K562 (cell line): ENCODE data around the gene CHTOP. TPM values are rescaled to one million over a fixed set of nuclear protein-coding genes. Genes with fewer than 3 reads are reported as not detected.
A peak's percentile ranks its signal among the peaks of the same experiment; 100 is the strongest.

Experiments used
- ATAC-seq: fragments of 200-7000 bp; cut with Tn5 transposase; 3 replicates; pipeline ENCODE4 v1.9.1; 2020; ENCODE audit warnings: moderate library complexity
- BruUV-seq: library from RNA; stranded (reverse); fragments of 400-500 nt; replicated peaks from 2 replicates; lab custom pipeline; 2021; lab: Mats Ljungman, UMichigan
- CTCF ChIA-PET: fragments of 300-600 bp; formaldehyde crosslinking; extraction: SDS; loops from one replicate; lab custom pipeline; 2021; ENCODE audit warnings: low intra/inter-chr PET ratio; lab: Yijun Ruan, JAX
- POLR2A ChIA-PET: fragments of 300-600, 350-650 bp; sonication (Branson Sonifier 250); formaldehyde crosslinking; extraction: SDS; loops from one replicate; lab custom pipeline; 2021; ENCODE audit warnings: antibody characterized with exemption, inconsistent platforms; lab: Yijun Ruan, JAX
- DNase-seq, 4 experiments: peaks; one replicate each; pipeline versions ENCODE4 v3.0.0 to v3.0.0-alpha.2; 2011 to 2018; ENCODE audit warnings: low spot score in 3 of 4, mixed read lengths in 3 of 4; ENCODE audit errors: extremely low read depth in 1 of 4
- FAIRE-seq: peaks from 2 replicates; lab custom pipeline; 2011; peaks lifted over from hg19 to GRCh38; lab: Jason Lieb, UNC
- H2AFZ ChIP-seq: 2 replicates; pipeline ENCODE4 v1.6.0; 2011; ENCODE audit warnings: low read depth, low read length, control low read depth, inconsistent platforms
- H3K27ac ChIP-seq: fragments of 200-600 bp; 3 replicates; pipeline ENCODE4 v1.8.0; 2011; ENCODE audit warnings: low read depth, mild to moderate bottlenecking, control low read depth, inconsistent platforms, low read length, moderate library complexity, mixed read lengths; ENCODE audit errors: extremely low read depth
- H3K27me3 ChIP-seq, 2 experiments: fragments of 300-600 bp in 1 of 2; 2 replicates in 1 of 2; 3 replicates in 1 of 2; pipeline versions ENCODE4 v1.6.0 to v1.8.0; 2011; ENCODE audit warnings: inconsistent platforms in 2 of 2, low read length in 2 of 2, mild to moderate bottlenecking in 1 of 2, mixed read lengths in 1 of 2, moderate library complexity in 1 of 2; ENCODE audit not compliant: control insufficient read depth in 2 of 2, insufficient read depth in 2 of 2
- H3K36me3 ChIP-seq: fragments of 300-600 bp; 3 replicates; pipeline ENCODE4 v1.8.0; 2011; ENCODE audit warnings: mild to moderate bottlenecking, low read length, inconsistent platforms; ENCODE audit not compliant: control insufficient read depth, insufficient read depth
- H3K4me1 ChIP-seq, 2 experiments: fragments of 200-600 bp in 1 of 2; replicated peaks in 1 of 2; 2 replicates in 1 of 2; 3 replicates in 1 of 2; pipeline versions ENCODE4 v1.5.1 to v1.8.0; 2011; ENCODE audit warnings: inconsistent platforms in 2 of 2, low read length in 2 of 2, mild to moderate bottlenecking in 1 of 2, mixed read lengths in 1 of 2, moderate library complexity in 1 of 2; ENCODE audit not compliant: control insufficient read depth in 2 of 2, insufficient read depth in 2 of 2
- H3K4me2 ChIP-seq: 2 replicates; pipeline ENCODE4 v1.6.1; 2011; ENCODE audit warnings: low read length, control low read depth, inconsistent platforms, mixed read lengths; ENCODE audit not compliant: insufficient read depth
- H3K4me3 ChIP-seq: fragments of 200-600 bp; sonication (generic), shearing (Covaris generic); 2 replicates; pipeline ENCODE4 v1.5.1; 2016; ENCODE audit warnings: control low read depth, inconsistent platforms
- H3K79me2 ChIP-seq: fragments of 200-600 bp; 3 replicates; pipeline ENCODE4 v1.8.0; 2011; ENCODE audit warnings: low read length, inconsistent platforms; ENCODE audit not compliant: control insufficient read depth, insufficient read depth
- H3K9ac ChIP-seq, 2 experiments: 2 replicates each; pipeline versions ENCODE4 v1.6.0 to v1.6.1; 2011; ENCODE audit warnings: low read depth in 2 of 2, low read length in 2 of 2, control low read depth in 1 of 2, inconsistent platforms in 1 of 2, mild to moderate bottlenecking in 1 of 2, mixed read lengths in 1 of 2; ENCODE audit not compliant: insufficient read depth in 1 of 2
- H3K9me1 ChIP-seq: one replicate; pipeline ENCODE4 v1.6.0; 2011; ENCODE audit warnings: inconsistent platforms, mild to moderate bottlenecking, low read length, moderate library complexity; ENCODE audit not compliant: control insufficient read depth, insufficient read depth
- H3K9me3 ChIP-seq: replicated peaks from 2 replicates; pipeline ENCODE4 v1.5.1; 2011; ENCODE audit warnings: low read depth, low read length, inconsistent platforms; ENCODE audit not compliant: control insufficient read depth, insufficient read depth
- H4K20me1 ChIP-seq: replicated peaks from 2 replicates; pipeline ENCODE4 v1.6.1; 2011; ENCODE audit warnings: low read length, inconsistent platforms, mixed read lengths; ENCODE audit not compliant: control insufficient read depth, insufficient read depth
- BCOR ChIP-seq: fragments of 450-650 bp; IDR thresholded peaks from 2 replicates; pipeline ENCODE4 v1.6.1; 2016
- CC2D1A ChIP-seq: fragments of 450-650 bp; IDR thresholded peaks from 2 replicates; pipeline ENCODE4 v1.6.1; 2017; ENCODE audit warnings: mild to moderate bottlenecking
- CXXC5 ChIP-seq: fragments of 250-450 bp; sonication (Bioruptor Pico); IDR thresholded peaks from 2 replicates; pipeline ENCODE4 v1.8.0; 2022; ENCODE audit warnings: inconsistent platforms, mild to moderate bottlenecking, moderate library complexity
- FIP1L1 ChIP-seq: fragments of 200-400 bp; formaldehyde crosslinking; IDR thresholded peaks from 2 replicates; pipeline ENCODE4 v1.6.1; 2018; ENCODE audit warnings: mild to moderate bottlenecking, low read depth, low read length; ENCODE audit not compliant: poor library complexity, severe bottlenecking
- FOXA1 ChIP-seq: fragments of 450-650 bp; IDR thresholded peaks from 2 replicates; pipeline ENCODE4 v1.6.1; 2016; ENCODE audit warnings: mild to moderate bottlenecking, borderline replicate concordance
- FOXM1 ChIP-seq, 2 experiments: fragments of 450-650 bp in 1 of 2; sonication (generic) in 1 of 2; formaldehyde crosslinking in 1 of 2; IDR thresholded peaks; 2 replicates each; pipeline versions ENCODE4 v1.6.1 to v1.9.0; 2017 to 2022; ENCODE audit warnings: low read depth in 2 of 2, mild to moderate bottlenecking in 2 of 2, missing genetic modification reagents in 1 of 2, moderate library complexity in 1 of 2
- KAT2B ChIP-seq: IDR thresholded peaks from one replicate; pipeline ENCODE4 v1.6.1; 2012; ENCODE audit warnings: low read depth, mild to moderate bottlenecking, control low read depth, inconsistent platforms, low read length, moderate library complexity
- MTA3 ChIP-seq: fragments of 450-650 bp; formaldehyde crosslinking; IDR thresholded peaks from 2 replicates; pipeline ENCODE4 v1.6.1; 2017; ENCODE audit warnings: mild to moderate bottlenecking, borderline replicate concordance
- POLR2AphosphoS5 ChIP-seq: IDR thresholded peaks from 2 replicates; pipeline ENCODE4 v1.6.1; 2011; ENCODE audit warnings: mild to moderate bottlenecking, low read depth, low read length, moderate library complexity; ENCODE audit not compliant: control insufficient read depth, insufficient read depth
- PPARD ChIP-seq: fragments of 250-450 bp; sonication (Bioruptor Pico); IDR thresholded peaks from 2 replicates; pipeline ENCODE4 v1.8.0; 2022; ENCODE audit warnings: inconsistent platforms, mild to moderate bottlenecking, moderate library complexity
- SMAD3 ChIP-seq: fragments of 450-650 bp; formaldehyde crosslinking; conservative IDR thresholded peaks from 2 replicates; pipeline ENCODE4 v1.4.0; 2020; ENCODE audit warnings: mild to moderate bottlenecking
- SRF ChIP-seq, 2 experiments: fragments of 250-450, 450-650 bp in 1 of 2; sonication (Bioruptor Pico) in 1 of 2; sonication (generic) in 1 of 2; formaldehyde crosslinking; IDR thresholded peaks; 2 replicates each; pipeline versions ENCODE4 v1.5.0 to v1.5.1; 2020 to 2022; ENCODE audit warnings: mild to moderate bottlenecking in 1 of 2, missing genetic modification reagents in 1 of 2
- SRSF3 ChIP-seq: fragments of 200-400 bp; formaldehyde crosslinking; IDR thresholded peaks from 2 replicates; pipeline ENCODE4 v1.6.1; 2016; ENCODE audit warnings: mild to moderate bottlenecking, low read length, moderate library complexity; ENCODE audit not compliant: insufficient read depth
- YY1 ChIP-seq, 3 experiments: IDR thresholded peaks; 2 replicates each; pipeline ENCODE4 v1.6.1; 2011; ENCODE audit warnings: low read length in 2 of 3, mild to moderate bottlenecking in 2 of 3, moderate library complexity in 2 of 3, borderline replicate concordance in 1 of 3, control low read depth in 1 of 3, low read depth in 1 of 3; ENCODE audit not compliant: insufficient read depth in 3 of 3, insufficient replicate concordance in 2 of 3, control insufficient read depth in 1 of 3, insufficient read length in 1 of 3; ENCODE audit errors: extremely low read depth in 1 of 3
- ZKSCAN3 ChIP-seq: fragments of 250-450 bp; sonication (Bioruptor Pico); IDR thresholded peaks from 2 replicates; pipeline ENCODE4 v1.4.0; 2020
- ZNF134 ChIP-seq: fragments of 250-450 bp; sonication (Bioruptor Pico); conservative IDR thresholded peaks from 2 replicates; pipeline ENCODE4 v1.4.0; 2020
- ZNF324 ChIP-seq: fragments of 250-450 bp; sonication (Bioruptor Pico); IDR thresholded peaks from 2 replicates; pipeline ENCODE4 v1.4.0; 2020; ENCODE audit warnings: mild to moderate bottlenecking
- ZNF583 ChIP-seq: fragments of 250-450 bp; sonication (Bioruptor Pico); IDR thresholded peaks from 2 replicates; pipeline ENCODE4 v1.4.0; 2020
- WGBS: fragments of 100-300 bp; shearing (Covaris generic); methylation state at CpG from one replicate; pipeline ENCODE4 v1.1.6; 2016; ENCODE audit warnings: low coverage, mixed read lengths; ENCODE audit not compliant: insufficient coverage; ENCODE audit errors: missing lambda C conversion rate; 5-methylcytosine and 5-hydroxymethylcytosine counted together
- in situ Hi-C: fragments of 300-500 bp; cut with MboI; formaldehyde crosslinking; loops from 4 replicates; pipeline ENCODE4 v1.15.0; 2018; ENCODE audit warnings: inconsistent platforms, mixed read lengths
- intact Hi-C: fragments of 100-400 bp; cut with micrococcal nuclease; formaldehyde crosslinking; loops from 2 replicates; pipeline ENCODE4 v1.14.2; 2022
- polyA plus RNA-seq, 8 experiments: library from polyadenylated mRNA; depleted of rRNA in 4 of 8; stranded (reverse) in 5 of 8; unstranded in 3 of 8; fragments of >200 nt; fragmentation: Nextera tagmentation in 2 of 8; fragmentation: Illumina TruSeq in 1 of 8; extraction: Ambion mirVana in 2 of 8; extraction: Trizol in 1 of 8; gene quantifications; 2 replicates each; pipeline versions ENCODE4 v1.2.1 to v1.2.3, GENCODE V29; 2011 to 2014; ENCODE audit warnings: inconsistent platforms in 1 of 8, missing spikeins in 1 of 8
- total RNA-seq, 7 experiments: library from RNA; depleted of rRNA in 6 of 7; stranded (reverse); fragments of >200 nt in 6 of 7; fragmentation: Illumina TruSeq in 2 of 7; extraction: Trizol in 2 of 7; gene quantifications; 2 replicates each; pipeline versions ENCODE4 v1.2.1 to v1.2.3, GENCODE V29; 2011 to 2021; ENCODE audit warnings: low replicate concordance in 1 of 7
- TF ChIP-seq, protein P1 (sequence below): sonication (generic); formaldehyde crosslinking; IDR thresholded peaks from 2 replicates; pipeline ENCODE4 v1.9.0; 2022; ENCODE audit warnings: mild to moderate bottlenecking, missing genetic modification reagents

The CHTOP gene
- total and polyA plus RNA-seq, 9 of the 15 experiments (the other 6 are each of a cell fraction or from before 2014, with no cell fraction given) = 10.2 to 91.8 (median 60.8) TPM

DNA sequence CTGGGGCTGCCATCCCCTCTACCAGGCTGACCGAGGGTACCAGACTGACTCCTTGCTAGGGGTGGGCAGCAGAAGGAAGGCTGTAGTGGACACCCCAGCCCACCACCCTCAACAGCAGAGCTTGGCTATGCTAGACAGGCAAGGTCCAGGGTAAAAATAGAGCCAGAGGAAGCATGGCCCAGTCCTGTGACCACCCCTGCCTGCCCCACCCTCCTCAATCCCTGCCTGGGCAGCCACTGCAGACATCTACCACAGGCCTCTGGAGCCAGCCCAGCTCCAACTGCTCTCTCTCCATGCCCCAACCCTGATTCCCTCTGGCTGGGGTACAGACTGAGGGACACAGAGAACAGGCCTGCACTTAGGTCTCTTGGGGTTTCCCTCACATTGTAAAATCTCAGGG is 3.9 kb upstream of the CHTOP start:
- no peak for ATAC-seq
- in situ Hi-C loops = no loop called here
- Histone ChIP-seq H3K27ac (no peak overlapping the region), H3K4me3 (no peak overlapping the region), H2AFZ (no peak overlapping the region), H3K4me2 (no peak overlapping the region), H3K9ac (peak overlapping the region in 1 of 2 experiments; percentile 72; a peak in 1 of 4 replicates), H3K27me3 (no peaks in the 10 kb centered on the region), H3K79me2 (peaks cover 18% of the 10 kb centered on the region), H3K36me3 (peaks cover 8% of the 10 kb centered on the region; the same call in 2 of the 3 replicates), H3K9me1 (no peaks in the 10 kb centered on the region), H4K20me1 (no peaks in the 10 kb centered on the region), H3K9me3 (no peaks in the 10 kb centered on the region), H3K4me1 (peaks cover 31 to 51% of the 10 kb centered on the region in 2 experiments)
- intact Hi-C loops = loop anchor here (5.0 kb wide), 1 partner anchor 98 kb away; no protein-coding TSS in a partner anchor
- no TSS peak for BruUV-seq
- TF ChIP-seq PPARD (CRISPR knock-in tag) (no peak), ZKSCAN3 (CRISPR knock-in tag) (no peak), KAT2B (no peak), CC2D1A (no peak), ZNF134 (CRISPR knock-in tag) (no peak), SMAD3 (no peak), BCOR (no peak), MTA3 (no peak), SRSF3 (no peak), FOXM1 (IDR thresholded peaks at IDR 0.05; ENCODE audit: low read depth) (no peak), FOXM1 (CRISPR knock-in tag; IDR thresholded peaks at IDR 0.05; ENCODE audit: low read depth) (no peak), YY1 (IDR thresholded peaks at IDR 0.05; ENCODE audit: borderline replicate concordance in 1 of 3, control insufficient read depth in 1 of 3, extremely low read depth in 1 of 3, insufficient read depth in 3 of 3, insufficient read length in 1 of 3, insufficient replicate concordance in 2 of 3, low read depth in 1 of 3, low read length in 2 of 3) (no peak), ZNF583 (no peak), FIP1L1 (no peak), ZNF324 (CRISPR knock-in tag) (no peak), CXXC5 (CRISPR knock-in tag) (no peak), FOXA1 (no peak), SRF (CRISPR knock-in tag; IDR thresholded peaks at IDR 0.05) (no peak), POLR2AphosphoS5 (no peak)
- TF ChIP-seq, protein P1, sequence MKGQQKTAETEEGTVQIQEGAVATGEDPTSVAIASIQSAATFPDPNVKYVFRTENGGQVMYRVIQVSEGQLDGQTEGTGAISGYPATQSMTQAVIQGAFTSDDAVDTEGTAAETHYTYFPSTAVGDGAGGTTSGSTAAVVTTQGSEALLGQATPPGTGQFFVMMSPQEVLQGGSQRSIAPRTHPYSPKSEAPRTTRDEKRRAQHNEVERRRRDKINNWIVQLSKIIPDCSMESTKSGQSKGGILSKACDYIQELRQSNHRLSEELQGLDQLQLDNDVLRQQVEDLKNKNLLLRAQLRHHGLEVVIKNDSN (CRISPR knock-in tag) = no peak
- POLR2A ChIA-PET = interaction anchor here (0.5 to 4.3 kb wide), 7 partner anchors 10 to 232 kb away, joined by 3 to 18 read pairs (median 3); partner anchors contain the start of gene S100A14
- FAIRE-seq = no peak
- 82% methylated on average over 1 of the region's 1 CpG for WGBS
- CTCF ChIA-PET = no interaction called here
- DNase-seq = no peak
